GM21447 (cell line): ENCODE data around the gene SSBP4.
A peak's percentile ranks its signal among the peaks of the same experiment; 100 is the strongest.
"Not testable (repeated sequence)": the region's sequence is repeated elsewhere in the genome, so short reads cannot be mapped to it uniquely, and the experiment has no call there.

Experiments used
- ATAC-seq: cut with Tn5 transposase; IDR thresholded peaks from one replicate; pipeline ENCODE4 v1.9.1; 2021; ENCODE audit not compliant: unreplicated experiment

SSBP4 gene

DNA sequence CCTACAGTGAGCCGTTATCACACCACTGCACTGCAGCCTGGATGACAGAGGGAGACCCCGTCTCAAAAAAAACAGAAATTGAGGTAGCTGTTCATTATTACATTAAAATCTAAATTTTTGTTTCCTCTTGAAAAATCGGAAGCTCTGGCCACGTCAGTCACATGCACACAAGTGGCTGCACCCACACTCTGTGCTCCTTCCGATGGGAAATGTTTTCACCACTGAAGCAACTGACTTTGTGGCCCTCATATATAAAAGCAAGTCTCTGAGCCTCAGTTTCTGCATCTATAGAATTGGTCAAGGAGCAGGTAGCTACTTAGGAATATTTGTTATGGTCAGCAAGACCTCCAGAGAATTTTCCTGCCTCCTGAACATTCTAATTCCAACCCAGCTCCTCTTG lies 26.3 kb upstream of the SSBP4 start:
- ATAC-seq: no peak

DNA sequence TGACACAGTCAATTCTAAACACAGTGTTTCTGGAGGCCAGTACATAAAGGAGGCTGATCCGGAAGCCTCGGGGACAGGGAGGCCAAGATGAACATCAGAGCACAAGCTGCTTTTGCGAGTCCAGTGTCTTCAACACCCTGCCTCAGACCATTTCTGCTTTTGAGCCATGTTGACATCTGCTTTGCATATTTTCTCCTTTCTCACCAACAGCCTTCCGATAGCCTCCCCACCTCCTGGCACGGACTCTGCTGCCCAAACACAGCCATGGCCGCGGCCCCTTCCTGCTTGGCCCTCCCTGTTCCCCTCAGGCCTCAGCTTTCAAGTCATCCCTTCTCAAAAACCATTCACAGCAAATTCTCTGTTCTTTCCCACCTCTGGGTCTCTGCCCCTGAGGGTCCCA lies 25.4 kb upstream of the SSBP4 start:
- no peak for ATAC-seq

DNA sequence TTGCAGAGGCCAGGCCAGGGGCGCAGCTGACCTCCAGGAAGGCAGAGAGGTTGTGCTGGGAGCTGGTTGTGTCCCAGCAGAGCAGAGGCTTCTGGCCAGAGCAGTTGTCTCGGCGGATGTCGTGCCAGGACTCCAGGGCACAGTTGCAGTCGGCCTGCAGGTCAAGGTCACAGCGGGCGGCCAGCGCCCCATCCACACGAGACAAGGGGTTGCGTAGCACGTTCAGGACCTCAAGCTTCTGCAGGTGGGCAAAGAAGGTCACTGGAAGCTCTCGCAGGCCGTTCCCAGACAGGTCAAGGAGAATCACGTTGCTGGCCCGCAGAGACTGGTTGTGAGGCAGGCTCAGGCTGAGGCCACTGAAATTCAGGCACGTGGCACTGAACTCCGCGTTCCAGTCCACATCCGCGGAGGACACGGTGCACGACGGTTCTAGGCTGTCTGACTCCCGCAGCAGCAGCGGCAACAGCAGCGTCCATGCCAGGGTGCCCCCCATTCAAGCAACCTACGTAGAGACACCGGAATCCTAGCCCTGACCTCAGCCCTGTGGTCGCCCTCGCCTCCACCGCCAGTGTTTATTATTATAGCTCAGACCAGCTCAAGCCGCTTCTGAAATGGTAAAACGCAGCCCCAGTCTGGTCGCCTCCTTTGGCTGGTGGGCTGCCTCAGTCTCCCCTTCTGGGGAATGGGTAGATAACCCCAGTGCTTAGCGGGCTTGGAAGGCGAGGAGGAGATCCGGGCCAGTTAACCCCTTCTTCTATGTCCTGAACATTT lies 22.5 kb upstream of the SSBP4 start:
- ATAC-seq: no peak

DNA sequence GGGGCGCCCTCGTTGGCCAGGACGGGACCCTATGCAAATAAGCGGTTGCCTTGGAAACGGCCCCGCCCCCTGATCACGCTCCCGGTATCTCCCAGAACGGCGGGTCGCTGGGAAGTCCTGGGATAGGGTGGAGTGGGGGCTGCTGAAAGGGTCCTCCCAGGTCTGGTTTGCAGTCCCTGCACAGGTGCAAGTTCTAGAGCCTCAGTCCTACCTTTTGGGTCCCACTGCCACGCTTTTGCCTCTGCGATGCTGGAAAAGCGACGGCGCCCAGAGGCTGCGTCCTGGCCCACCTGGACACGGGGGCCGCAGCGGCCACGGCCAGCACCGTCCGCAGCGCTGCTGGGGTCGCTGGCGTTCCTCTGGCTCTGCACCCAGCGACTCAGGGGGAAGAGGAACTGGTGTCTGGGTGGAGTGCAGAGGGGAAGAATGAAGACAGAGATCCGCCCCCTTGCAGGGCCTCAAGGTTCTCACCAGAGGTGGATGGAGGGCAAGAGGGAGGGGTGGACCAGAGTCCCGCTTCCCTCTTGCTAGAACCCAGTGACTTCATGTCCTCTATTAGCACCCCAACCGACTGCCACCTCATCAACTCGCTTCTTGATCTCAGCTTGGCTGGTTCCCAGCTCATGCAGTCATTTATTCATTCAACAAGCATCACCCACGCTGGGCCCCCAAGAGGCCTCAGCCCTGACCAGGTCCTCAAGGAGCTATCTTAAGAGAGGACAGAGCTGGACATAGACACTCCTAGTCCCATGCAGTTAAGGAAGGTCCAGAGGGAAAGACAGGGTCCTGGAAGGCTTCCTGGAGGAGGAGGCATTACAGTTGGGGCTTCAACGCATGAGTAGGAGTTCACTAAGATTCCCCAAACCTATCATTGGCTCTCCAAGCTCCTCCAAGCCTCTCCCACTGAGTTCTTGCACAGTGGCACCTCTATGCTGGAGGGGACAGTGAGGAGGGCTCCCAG lies 21.7 kb upstream of the SSBP4 start, which contains the start of gene LRRC25:
Gene LRRC25 (minus strand): TSS at position 381 of the 961 bp plus-strand sequence. CDS start 659 bp downstream, outside the sequence.
- ATAC-seq: no peak

DNA sequence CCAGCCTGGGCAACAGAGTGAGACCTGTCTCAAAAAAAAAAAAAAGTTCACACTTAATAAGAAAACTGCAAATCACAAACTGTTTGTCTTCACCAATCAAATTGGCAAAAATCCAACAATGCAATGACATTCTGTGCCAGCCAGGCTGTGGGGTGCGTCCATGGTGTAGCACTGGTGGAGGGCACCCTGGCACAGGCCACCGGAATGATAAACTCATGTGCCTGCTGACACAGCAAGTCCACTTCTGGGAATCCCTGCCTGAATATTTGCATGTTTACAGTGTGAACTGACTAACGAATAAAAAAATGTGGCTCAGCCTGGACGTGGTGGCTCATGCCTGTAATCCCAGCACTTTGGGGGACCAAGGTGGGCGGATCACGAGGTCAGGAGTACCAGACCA lies 20.2 kb upstream of the SSBP4 start:
- no peak for ATAC-seq

DNA sequence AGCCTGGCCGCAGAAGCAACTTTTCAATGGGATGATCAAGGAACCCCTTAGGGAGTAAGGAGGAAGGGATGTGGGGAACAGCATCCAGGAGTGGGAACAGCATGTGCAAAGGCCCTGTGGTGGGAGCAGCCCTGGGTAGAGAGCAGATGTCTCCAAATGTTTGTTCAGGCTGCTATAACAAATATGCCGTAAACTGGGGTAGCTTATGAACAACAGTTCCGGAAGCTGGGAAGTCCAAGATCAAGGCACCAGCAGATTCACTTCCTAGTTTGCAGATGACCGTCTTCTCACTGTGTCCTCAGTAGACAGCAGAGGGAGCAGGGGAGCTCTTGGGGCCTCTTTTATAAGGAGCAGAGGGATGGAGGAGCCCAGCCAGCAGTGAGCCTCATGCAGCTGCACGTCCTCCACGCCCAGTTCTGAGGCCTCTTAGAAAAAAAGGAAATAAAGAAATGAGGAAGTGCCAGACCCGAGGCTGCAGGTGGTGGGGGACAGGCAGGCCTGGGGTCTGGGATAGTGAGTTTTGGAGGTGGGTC lies 17.6 kb upstream of the SSBP4 start:
- no peak for ATAC-seq

DNA sequence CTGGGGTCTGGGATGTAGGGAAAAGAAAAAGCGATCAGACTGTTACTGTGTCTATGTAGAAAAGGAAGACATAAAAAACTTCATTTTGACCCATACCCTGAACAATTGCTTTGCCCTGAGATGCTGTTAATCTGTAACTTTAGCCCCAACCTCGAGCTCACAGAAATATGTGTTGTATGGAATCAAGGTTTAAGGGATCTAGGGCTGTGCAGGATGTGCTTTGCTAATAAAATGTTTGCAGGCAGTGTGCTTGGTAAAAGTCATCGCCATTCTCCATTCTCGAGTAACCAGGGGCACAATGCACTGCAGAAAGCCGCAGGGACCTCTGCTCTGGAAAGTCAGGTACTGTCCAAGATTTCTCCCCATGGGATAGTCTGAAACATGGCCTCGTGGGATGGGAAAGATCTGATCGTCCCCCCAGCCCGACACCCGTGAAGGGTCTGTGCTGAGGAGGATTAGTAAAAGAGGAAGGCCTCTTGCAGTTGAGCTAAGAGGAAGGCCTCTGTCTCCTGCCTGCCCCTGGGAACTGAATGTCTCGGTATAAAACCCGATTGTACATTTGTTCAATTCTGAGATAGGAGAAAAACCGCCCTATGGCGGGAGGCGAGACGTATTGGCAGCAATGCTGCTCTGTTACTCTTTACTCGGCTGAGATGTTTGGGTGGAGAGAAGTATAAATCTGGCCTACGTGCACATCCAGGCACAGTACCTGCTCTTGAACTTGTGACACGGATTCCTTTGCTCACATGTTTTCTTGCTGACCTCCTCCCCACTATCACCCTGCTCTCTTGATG lies 16.5 kb upstream of the SSBP4 start:
- not testable (repeated sequence) for ATAC-seq

DNA sequence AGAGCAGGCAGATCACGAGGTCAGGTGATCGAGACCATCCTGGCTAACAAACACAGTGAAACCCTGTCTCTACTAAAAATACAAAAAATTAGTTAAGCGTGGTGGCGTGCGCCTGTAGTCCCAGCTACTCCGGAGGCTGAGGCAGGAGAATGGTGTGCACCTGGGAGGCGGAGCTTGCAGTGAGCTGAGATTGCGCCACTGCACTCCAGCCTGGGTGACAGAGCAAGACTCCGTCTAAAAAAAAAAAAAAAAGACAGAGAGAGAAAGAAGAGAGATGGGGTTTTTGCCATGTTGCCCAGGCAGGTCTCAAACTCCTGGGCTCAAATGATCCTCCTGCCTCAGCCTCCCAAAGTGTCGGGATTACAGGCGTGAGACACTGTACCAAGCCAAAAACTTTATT lies 13.4 kb upstream of the SSBP4 start:
- ATAC-seq: not testable (repeated sequence)

DNA sequence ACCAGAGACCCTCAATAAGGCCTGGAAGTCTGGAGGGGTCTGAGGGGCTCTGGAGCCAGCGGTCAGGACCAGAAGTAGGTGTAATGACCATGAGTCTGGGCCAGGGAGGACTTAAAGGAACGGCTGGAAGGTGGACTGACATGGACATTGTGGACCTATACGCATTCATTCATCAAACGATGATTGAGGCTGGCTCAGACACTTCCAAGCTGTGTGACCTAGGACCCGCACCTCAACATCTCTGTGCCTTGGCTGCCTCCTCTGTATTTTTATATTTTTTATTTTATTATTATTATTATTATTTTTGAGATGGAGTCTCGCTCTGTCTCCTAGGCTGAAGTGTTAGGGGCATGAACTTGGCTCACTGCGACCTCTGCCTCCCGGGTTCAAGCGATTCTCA lies 12.4 kb upstream of the SSBP4 start:
- ATAC-seq: no peak

DNA sequence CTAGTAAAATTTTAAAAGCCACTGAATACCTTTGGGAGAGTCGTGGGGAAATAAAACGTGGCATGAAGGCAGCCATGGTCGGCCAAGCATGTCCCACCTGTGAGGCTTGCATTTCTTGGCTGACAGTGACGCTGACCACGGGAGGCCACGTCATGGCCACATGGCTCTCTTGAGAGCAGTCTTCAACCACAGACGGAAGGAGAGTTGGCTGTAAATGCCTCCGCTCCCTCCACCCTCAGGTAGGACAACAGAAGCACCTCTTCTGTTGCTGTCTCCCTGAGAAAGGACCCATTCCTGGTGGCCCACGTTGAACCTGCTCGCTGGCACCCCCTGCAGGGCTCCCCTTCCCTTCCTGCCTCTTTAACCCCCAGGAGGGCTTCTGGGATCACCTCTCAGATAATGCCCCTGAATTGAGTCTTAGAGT lies 11.1 kb upstream of the SSBP4 start:
- peak; percentile 74 for ATAC-seq

DNA sequence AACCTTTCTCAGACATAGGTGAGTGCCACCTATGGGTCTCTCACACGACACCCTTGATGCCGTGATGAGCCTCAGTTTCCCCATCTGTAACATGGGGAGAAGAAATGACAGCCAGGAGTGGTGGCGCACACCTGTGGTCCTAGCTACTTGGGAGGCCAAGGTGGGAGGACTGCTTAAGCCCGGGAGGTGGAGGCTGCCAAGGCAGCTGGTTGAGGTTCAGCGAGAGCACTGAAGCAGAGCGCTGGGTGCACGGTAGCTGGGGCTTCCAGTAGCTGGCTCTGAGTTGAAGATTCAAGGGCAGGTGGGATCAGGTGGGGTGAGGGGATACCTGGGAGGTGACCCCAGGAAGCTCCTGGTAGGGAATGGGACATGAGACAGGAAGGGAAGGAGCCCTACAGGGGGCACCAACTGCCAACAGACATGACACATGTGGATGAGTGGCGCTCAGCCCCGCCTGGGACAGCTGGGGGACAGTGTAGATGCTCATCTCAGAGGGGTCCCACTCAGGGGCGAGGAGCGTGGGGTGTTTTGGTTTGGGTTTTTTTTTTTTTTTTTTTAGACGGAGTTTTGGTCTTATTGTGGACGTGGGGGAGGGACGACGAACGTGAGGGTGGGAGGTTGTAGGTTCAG lies 6.5 kb upstream of the SSBP4 start:
- ATAC-seq: no peak

DNA sequence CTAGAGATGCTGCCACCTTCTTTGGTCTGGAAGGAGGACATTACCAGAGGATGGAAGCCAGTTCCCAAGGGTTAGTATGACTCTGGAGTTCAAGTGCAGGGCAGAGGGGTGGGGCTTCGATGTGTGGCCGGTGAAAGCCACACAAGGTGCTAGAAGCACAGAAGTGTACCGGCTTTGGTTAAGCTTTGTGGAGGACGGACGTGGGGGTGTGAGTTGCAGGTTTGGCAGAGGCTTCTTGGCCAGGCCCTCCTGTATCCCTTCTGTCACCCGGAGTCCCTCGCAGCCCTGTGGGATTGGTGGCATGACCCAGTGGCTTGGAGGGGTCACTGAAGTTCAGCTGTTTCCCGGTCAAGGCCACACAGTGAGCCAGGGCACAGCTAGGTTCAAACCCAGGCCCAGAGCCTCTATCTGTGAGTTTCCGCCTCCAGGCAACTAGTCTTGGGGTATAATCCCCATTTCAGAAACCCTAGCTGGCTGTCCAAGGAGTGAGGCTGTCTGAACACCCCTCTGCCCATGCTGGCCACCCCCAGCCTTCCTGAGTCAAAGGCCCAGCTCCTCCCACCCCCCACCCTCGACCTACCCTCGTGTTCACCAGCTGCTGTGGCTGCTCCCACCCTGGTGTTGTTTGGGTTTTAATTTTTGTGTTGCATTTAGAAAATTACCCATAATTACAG lies 4.6 kb upstream of the SSBP4 start:
- no peak for ATAC-seq

DNA sequence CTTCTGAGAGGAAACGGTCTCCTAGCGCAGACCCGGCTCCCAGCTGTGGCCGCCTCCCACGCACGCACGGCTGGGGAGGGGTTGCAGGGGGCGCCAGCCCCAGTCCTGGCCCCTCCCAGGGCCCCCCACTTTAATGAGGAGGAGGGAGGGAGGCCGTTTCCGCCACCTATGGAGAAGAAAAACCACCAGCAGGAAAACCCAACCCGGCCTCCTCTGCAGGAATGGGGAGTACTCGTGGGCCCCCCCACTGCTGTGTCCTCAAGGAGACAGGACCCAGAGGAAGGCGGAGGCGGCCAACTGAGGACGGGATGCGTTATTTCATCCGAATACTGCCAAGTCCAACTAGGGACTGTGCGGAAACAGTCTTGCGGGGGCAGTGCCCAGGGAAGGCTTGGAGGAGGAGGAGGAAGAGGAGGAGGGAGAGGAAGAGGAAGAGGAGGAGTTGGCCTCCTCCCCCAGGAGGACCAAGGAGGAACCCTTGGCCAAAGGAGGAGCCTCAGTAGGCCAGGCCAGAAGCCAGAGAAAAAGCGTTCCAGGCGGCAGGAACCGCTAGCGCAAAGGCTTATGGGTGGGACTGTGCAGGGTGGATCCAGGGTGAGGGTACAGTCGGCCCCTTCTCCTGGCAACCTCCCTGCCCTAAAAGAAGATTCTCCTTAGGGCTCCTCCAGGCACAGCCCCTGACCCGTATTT lies 3.9 kb upstream of the SSBP4 start:
- ATAC-seq: no peak

DNA sequence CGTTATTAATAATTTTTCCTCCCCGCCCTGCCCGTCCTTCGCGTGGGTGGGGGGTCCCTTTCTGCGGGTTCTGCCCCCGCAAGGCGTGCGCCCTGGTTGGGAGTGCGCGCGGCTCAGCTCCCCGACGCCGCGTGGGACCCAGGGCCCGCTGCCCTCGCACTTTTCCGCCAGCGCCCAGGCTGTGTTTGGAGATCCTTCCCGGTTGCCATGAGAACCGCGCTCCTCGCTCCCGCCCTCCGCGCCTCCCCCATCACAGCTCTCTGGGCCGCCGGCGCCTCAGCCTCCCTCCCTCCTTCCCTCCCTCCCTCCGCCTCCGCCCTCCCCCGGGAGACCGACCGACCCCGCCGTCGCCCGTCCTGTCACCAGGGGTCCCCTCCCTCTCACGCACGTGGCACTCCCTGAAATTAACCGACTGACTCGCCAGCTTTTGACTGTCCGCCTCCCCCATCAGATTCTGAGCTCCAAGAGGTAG lies 2.4 kb upstream of the SSBP4 start:
- ATAC-seq: no peak

DNA sequence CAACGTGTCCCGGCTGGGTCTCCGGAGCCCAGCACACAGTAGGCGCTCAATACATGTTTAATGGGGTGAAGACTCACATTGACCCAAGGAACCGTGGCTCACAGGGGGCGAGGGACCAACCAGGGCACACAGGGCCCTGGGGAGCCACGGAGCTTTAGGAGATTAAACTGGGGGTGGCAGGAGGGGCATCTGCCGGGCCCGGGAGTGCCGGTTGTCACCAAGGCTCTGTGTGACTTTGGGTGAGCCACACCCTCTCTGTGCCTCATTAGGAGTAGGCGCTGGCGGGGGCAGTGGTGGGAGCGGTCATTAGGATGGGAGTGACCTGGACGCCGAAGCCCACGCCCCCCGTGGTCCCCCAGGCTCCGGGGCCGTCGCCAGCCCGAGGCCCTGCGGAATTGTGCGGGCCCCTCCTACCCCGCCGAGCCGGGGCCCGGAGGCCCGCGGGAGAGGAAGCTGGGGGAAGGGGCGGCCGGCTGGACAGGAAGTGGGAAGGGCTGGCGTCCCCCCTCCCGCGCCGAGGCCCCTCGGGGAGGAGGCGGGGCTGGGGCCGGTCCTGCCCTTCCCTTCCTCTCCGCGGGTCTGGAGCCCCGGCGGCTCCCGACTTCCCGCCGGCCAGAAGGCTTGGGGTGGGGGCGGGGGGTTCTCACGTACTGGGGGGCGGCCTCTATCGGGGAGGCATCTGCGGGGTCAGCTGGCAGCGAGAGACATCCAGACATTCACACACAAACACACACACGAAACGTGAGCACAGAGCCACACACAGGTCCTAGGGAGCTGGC lies 1.8 kb upstream of the SSBP4 start:
- ATAC-seq: no peak

DNA sequence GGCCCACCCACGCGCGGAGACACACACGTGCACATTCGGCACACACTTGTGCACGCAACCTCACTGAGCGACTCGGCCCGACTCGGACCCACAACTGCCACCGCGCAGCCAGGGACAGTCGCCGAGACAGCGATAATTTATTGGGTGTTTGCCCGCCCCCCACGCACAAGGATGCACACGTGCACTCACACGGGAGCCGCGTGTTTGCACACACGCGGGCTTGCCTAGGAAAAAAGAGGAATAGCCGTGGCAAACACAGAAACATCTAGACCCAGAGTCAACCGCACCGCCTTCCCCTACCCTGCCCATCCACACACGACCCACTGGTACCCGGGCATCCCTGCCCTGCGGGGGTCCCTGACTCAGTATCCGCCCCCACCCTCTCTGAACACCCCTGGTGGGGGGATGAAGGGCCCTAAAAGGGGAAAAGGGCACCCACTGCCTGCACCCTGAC lies 1.1 kb upstream of the SSBP4 start:
- ATAC-seq: no peak

DNA sequence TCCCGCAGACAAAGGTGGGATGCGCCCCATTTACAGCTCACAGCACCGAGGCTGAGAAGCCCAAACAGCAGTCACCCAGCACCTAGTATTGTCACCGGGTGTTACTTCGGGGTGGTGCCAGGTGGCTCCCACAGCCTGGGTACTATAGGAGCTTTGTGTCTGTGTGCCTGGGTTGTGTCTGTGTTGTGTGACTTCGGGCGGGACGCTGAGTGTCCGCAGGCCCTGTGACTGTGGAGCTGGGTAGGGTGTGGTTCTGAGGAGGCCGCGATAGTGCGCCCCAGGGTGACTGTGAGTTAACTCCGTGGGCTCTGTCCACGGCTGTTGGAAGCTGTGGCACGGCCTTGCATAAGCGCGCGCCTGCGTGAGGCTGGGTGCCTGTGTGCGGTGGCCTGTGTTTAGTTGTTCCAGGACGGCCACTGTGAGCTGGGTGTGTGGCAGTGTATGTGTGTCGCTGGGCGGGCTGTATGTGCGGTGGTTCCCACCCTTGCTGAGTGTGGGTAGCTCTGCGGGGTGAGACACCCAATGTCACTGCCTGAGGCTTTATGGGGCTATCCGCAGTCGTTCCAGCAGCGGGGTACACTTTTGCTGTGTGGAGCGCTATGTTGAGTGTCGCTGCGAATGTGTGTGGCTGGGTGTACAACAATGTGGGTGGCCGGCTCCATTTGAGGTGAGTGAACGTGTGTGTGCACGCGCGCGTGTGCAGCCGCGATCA lies 559 bp upstream of the SSBP4 start:
- ATAC-seq: no peak
